VCaP (cell line): ENCODE measurements around the gene CCDC13.
A peak's percentile ranks its signal among the peaks of the same experiment; 100 is the strongest.
"Not testable (repeated sequence)": the region's sequence is repeated elsewhere in the genome, so short reads cannot be mapped to it uniquely, and the experiment has no call there.

Experiments
- H3K27ac ChIP-seq: fragments of 450-650 bp; 2 replicates; pipeline ENCODE4 v1.5.1; 2017
- CTCF ChIP-seq: fragments of 450-650 bp; conservative IDR thresholded peaks from 2 replicates; pipeline ENCODE4 v1.5.1; 2017; ENCODE audit warnings: mild to moderate bottlenecking, moderate library complexity

The CCDC13 gene

GRCh38 chr3:42772670-42773408 lies at the start of gene CCDC13:
Gene CCDC13, minus strand, starts transcription at chr3:42773253. Its CDS starts 14,908 bp downstream, at chr3:42758345.
- TF ChIP-seq CTCF, result no peak
- H3K27ac ChIP-seq, result no peak within 1 kb of the TSS

GRCh38 chr3:42822828-42823227 lies 49.8 kb upstream of the CCDC13 start:
- no peak for TF ChIP-seq CTCF
- H3K27ac ChIP-seq, result peak overlapping the region; percentile 28

- TF ChIP-seq CTCF, result no peak
- H3K27ac ChIP-seq, result peak overlapping the region; percentile 79
These were observed 47.6 kb upstream of the CCDC13 start for GRCh38 chr3:42820746-42821051.

- H3K27ac ChIP-seq, result peak overlapping the region; percentile 79
- 0 out of 2 replicates have a peak, but pooled peaks have one; percentile 11 for TF ChIP-seq CTCF
These were observed 46.4 kb upstream of the CCDC13 start for GRCh38 chr3:42819351-42819965.

GRCh38 chr3:42815826-42816225 lies 42.8 kb upstream of the CCDC13 start:
- peak overlapping the region; percentile 25; the same call in 1 of the 2 replicates for H3K27ac ChIP-seq
- TF ChIP-seq CTCF, result no peak

GRCh38 chr3:42814914-42815507 lies 42.0 kb upstream of the CCDC13 start:
- TF ChIP-seq CTCF, result no peak
- H3K27ac ChIP-seq, result peak overlapping the region; percentile 25; the same call in 1 of the 2 replicates

- no peak overlapping the region for H3K27ac ChIP-seq
- no peak for TF ChIP-seq CTCF
These were observed 41.2 kb upstream of the CCDC13 start for GRCh38 chr3:42814246-42814645.

- H3K27ac ChIP-seq, result not testable (repeated sequence)
These were observed 38.2 kb upstream of the CCDC13 start for GRCh38 chr3:42811118-42811883.

GRCh38 chr3:42810706-42811105 lies 37.7 kb upstream of the CCDC13 start:
- H3K27ac ChIP-seq, result not testable (repeated sequence)
